Activated CD4-positive, alpha-beta T cell treated with anti-CD3 and anti-CD28 coated beads for 1 hour (primary cell): Measurements from ENCODE around the gene PDK2.
"Not testable (repeated sequence)": the region's sequence is repeated elsewhere in the genome, so short reads cannot be mapped to it uniquely, and the experiment has no call there.

Experiments
- DNase-seq: peaks from one replicate; pipeline ENCODE4 v3.0.0-alpha.2; 2020

Gene PDK2

DNA sequence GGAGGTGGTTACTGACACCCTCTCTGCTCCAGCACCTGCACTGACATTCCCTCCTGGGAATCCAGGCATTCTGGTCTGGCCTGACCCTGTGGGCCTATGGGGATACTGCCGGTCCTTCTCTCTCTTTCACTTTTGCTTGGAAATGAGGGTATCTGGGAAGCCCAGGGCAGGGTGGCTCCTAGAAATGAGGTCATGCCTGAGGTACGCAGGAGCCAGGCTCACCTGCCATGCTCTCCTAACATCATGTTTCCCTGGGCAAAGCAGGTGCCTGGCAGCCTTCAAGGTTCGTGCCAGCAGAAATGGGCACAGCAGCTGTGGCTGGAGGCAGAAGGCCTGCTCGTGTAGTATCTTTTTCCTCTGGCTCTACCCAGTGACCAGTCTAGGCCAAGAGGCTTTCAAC, 35.9 kb upstream of the PDK2 start:
- DNase-seq, result no peak

DNA sequence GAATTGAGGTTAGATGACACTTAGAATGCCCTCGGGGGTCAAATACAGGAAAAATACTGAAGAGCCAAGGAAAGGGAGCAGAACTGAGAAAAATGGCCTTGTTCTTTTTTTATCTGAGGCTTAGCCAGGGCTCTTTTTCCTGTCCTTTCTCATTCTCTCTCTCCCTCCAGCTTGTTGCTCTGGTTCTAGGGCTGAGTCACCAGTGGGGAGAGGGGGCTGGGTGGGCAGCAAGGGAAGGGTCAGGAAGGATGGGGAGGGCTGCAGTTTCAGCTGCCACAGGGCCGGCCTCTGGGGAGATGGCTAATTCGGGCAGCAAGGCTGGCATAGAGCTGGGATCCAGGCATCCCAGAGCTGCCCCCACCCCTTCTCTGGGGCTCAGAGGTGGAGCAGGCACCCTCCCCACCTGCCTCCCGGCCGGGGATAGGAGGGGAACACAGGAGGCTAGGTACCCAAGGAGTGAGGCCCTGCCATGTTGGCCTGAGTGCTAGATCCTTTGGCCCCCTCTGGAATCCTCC, 35.3 kb upstream of the PDK2 start:
- DNase-seq, result no peak

DNA sequence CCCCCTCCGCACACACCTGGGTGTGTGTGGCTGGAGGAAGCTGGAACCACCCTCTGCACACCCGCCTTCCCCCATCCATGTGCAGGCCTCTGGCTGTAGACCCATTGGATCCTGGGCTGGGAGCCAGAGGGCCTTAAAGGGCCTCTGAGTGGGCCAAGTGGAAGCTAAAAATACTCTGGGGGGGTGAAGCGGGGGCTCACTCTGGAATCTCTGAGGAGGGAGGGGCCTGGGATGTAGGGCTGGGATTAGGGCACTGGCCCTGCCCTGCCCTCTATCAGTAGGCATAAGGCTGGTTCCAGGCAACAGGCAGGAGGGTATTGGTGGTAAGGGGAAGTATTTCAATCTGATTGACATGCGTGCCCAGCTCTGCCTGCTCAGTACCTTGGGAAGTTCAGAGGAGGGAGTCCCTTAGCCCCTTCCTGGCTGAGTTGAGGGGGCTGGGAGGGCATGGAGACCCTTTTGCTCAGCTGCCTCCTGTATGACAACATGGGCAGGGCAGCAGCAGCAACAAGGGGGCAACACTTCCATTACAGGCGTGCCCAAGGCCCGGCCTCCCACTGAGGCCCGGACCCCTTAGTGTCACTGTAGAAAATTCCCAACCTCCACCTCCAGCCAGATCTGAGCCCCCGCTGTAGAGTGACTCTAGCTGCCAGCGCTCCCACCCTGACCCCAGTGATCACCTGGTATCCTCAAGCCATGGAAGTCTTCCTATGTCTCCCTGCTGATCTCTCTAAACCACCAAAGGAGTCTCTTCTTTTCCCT, 34.0 kb upstream of the PDK2 start:
- DNase-seq, result no peak

DNA sequence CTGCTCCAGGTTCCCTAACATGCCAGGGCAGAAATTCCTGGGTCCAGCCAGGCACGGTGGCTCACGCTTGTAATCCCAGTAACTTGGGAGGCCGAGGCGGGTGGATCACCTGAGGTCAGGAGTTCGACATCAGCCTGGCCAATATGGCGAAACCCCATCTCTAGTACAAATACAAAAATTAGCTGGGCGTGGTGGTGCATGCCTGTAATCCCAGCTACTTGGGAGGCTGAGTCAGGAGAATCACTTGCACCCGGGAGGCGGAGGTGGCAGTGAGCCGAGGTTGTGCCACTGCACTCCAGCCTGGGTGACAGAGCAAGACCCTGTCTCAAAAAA, 33.5 kb upstream of the PDK2 start:
- DNase-seq, result not testable (repeated sequence)

DNA sequence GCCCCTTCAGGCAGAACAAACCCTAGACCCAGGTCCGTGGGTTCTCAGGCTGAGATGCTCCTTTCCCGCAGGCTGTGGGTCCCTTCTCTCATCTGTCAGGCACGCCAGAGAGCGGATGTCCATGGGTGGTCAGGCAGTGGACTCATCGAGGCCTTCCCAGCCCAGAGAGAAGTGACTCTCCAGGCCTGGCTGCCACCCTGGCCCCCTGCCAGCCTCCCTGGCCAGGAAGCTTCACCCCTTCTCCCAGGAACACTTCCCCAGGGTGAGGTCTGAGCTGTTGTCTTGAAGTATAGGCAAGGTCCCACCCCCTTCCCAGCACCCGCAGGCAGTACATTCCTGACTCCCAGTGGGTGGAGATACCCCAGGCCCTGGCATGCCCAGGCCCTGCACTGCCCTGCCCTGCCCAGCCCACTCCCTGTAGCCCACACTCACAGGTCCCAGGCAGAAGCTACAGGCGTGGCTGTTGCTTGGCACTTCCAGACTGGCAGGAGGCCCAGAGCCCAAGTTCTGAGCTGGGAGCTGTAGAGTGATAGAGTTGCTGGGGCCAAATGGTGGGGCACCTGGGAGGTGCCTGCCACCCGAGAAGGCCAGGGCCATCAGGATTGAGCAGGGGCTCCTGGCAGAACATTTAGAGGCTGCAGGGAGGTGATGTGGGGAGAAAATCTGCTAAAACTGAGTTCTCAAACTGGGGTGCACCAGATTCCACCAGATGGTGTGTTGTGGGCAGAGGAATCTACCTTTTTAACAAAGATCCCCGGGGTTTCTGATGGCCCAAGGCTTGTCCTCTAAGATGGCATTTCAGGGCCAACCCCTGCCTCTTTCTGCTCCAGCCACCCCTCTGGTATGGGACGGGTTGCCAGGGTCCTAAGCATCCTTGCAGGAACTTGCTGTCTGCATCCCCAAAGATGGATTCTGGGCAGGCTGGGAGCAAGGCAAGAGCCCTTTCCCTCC, 32.6 kb upstream of the PDK2 start:
- DNase-seq, result no peak

DNA sequence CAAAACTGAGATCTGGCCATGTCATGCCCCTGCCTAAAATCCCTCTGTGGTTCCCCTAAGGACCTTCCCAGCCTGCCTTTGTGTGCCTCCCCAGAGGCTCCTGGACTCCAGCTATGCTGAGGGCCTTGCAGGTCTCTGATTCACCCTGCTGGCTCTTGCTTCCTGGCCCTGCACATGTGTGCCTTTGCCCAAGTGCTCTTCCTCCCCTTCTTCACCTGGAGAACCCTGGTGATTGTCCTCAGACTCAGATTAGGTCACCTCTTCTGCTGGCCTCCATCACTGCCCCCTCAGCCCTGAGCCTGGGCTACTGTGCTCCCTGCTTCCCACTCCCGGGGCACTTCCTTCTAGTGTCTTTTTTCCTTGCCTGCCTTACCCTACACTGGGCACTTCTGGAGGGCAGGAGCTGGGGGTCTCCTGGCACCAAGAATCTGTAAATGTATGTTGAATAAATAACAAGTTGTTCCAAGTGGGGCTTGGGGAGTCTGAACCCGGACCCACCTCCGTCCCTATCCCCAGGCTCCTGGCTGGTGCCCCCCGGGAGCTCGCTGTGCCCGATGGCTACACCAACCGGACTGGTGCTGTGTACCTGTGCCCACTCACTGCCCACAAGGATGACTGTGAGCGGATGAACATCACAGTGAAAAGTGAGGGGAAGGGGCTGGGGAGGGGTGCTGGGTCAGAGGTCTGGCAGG, 31.4 kb upstream of the PDK2 start:
- DNase-seq, result no peak

DNA sequence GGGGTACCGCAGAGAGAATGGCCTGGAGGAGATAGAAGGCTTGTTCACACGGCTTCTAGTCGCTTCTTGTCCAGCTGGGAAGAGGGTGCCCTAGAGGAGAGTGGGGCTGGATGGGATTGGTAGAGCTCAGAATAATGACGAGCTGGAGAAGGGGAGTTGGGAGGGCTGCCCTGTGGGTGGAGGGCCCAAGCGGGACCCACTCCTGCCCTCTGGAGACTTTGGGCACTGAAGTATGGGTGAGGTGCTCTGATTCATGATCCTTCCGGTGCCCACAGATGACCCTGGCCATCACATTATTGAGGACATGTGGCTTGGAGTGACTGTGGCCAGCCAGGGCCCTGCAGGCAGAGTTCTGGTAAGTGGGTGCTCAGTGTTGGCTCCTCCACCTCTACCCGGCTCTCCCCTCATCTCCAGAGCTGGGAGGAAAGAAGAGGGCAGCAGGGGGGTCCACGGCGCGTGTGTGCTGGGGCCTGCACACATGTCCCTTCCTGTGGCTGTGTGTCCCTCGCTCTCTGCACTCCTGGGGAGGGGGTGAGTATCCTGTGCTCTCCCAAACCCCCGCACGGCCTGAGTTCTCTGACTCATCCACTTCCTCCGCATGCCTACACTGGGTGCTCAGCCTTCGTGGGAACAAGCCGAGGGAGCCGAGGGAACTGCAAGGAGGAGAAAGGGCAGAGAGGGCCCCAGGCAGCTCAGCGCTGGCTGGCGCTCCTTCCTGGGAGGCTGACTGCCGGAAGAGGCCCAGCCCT, 30.7 kb upstream of the PDK2 start:
- no peak for DNase-seq

DNA sequence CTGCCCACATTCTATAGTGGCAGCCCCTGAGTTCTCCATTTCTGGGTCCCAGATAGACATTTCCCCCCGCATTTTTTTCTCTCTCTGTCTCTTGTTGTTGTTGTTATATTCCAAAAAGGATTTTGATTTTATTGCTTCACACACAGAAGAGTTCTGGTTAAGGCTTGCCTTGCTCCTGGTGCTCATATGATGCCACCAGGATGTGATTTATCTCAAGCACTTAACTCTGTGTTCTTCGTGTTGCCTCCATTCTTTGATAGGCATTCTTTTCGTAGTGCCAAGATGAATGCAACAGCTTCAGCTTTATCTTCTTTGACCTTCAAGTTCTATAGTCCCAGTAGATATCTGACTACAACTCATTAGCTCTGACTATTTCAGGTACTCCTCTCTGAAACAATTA, 30.1 kb upstream of the PDK2 start:
- DNase-seq, result no peak

DNA sequence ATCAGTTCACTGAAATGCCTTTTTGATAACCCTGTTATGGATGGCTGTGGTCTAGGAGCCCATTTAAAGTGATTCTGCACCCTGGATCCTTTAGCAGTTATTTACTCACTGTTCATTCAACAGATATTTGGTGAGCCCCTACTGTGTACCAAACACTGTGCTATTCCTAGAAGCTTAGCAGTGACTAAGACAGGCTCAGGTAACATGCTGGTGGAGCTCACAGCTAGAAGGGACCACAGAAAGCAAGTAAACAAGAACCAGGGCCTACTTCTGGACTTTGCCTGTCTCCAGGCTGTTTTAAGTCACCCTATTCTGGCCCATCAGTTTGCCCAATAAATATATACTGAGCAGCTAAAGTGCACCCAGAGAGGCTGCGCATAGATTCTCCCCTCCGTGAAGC, 28.2 kb upstream of the PDK2 start:
- no peak for DNase-seq

DNA sequence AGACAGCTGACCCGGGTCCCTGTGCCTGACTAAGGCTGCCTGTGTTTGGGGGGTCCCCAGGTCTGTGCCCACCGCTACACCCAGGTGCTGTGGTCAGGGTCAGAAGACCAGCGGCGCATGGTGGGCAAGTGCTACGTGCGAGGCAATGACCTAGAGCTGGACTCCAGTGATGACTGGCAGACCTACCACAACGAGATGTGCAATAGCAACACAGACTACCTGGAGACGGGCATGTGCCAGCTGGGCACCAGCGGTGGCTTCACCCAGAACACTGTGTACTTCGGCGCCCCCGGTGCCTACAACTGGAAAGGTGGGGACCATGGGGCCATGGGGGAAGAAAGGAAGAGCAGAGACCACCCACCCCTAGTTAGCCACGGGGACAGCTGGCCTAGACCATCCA, 27.2 kb upstream of the PDK2 start:
- no peak for DNase-seq

DNA sequence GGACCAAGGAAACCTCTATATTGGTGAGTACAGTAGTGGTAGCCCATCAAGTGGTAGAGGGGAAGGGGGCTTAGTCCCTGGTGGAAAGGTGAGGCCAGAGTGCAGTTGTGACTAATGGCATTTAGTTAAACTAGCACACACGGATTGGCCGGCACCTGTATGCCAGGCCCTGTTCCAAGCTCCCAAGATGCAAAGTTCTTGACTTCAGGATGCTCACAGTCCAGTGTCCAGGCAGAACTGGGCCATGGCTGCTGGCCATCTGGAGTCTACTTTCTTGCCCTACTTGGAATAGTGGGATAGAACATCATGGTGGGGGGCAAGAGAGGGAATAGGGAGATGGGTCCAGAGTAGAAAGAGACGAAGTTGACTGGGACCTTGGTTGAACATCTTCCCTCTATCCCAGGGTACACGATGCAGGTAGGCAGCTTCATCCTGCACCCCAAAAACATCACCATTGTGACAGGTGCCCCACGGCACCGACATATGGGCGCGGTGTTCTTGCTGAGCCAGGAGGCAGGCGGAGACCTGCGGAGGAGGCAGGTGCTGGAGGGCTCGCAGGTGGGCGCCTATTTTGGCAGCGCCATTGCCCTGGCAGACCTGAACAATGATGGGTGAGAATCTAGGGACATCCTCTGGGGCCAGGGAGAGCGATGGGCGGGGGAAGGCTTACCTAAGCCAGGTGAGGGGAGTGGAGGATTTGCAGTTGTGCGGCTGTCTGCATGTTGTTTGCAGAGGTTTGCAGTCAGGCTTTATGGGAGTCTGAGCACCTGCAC, 24.1 kb upstream of the PDK2 start:
- no peak for DNase-seq

DNA sequence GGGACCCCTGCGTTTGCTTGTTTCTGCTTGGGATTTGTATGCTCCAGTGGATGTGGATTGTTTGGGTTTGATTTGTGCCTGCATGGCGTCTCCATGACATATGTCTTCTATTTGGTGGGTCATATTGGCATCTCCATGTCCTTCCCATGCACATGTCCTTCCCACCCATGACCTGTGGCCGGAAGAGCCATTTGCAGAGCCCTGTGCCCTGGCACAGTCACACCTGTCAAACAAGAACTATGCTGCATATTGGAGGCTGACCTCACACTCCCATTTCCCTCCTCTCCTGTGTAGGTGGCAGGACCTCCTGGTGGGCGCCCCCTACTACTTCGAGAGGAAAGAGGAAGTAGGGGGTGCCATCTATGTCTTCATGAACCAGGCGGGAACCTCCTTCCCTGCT, 23.5 kb upstream of the PDK2 start:
- DNase-seq, result no peak

DNA sequence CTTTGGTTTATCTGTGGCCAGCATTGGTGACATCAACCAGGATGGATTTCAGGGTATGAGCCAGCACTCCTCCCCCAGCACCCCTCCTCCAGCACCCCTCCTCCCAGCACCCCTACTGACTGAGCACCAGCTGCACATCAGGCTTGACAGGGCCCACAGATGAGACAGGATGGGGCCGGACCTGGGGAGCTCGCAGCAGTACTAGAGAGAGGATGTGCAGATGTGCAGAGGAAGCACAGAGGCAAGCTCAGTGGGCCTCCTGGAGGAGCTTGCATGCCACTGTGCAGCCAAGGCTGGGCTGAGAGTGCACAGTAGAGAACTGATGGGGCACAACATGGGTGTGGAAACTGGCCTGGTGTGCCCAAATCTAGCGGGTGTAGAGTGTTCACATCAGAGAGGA, 23.0 kb upstream of the PDK2 start:
- DNase-seq, result no peak

DNA sequence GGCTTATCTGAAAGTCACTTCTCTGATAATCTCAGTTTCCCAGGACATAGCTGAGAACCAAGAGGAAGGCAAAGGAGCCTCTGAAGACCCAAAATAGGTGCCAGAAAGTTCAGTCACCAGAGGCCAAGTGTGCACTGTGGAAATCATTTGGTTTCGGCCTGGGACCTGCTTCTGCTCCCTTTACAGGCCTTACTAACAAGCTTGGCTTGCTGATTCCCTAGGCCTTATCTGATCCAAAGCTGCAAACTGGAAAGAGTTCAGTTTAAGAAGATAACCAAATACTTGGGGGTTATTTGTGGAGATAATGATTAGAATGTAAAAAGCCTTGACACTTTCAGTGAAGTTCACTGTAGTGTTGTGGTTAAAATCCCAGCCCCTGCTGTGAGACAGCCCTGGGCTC, 22.2 kb upstream of the PDK2 start:
- no peak for DNase-seq

DNA sequence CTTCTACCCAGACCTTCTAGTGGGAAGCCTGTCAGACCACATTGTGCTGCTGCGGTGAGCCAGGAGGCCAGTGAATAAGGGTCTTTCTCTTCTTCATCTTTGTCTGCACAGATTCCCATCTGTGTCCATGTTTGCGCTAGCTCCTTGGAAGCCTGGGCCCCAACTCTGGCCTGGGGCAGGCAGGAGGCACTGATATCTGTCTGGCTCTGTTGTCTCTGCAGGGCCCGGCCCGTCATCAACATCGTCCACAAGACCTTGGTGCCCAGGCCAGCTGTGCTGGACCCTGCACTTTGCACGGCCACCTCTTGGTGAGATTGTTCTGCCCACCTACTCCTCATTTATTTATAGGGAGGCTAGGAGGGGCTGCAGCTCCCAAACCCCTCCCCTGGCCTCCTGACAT, 20.9 kb upstream of the PDK2 start:
- no peak for DNase-seq

DNA sequence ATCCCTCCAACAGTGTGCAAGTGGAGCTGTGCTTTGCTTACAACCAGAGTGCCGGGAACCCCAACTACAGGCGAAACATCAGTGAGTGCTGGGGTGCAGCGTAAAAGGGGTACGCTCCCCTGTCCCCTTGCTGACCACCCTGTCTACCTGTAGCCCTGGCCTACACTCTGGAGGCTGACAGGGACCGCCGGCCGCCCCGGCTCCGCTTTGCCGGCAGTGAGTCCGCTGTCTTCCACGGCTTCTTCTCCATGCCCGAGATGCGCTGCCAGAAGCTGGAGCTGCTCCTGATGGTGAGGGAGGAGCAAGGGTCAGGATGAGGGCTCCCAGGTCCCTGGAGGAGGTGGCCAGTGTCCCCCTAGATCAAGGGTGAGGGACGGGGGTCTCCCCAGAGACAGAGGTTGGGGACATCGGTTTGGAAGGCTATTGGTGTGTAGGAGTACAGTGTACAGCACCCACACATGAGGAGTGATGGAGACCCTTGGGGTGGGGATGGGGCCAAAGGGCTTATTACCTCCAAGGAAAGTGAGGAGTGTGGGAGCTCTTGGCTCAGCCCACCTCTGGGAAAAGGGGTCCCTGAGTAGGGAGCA, 19.6 kb upstream of the PDK2 start:
- DNase-seq, result no peak

DNA sequence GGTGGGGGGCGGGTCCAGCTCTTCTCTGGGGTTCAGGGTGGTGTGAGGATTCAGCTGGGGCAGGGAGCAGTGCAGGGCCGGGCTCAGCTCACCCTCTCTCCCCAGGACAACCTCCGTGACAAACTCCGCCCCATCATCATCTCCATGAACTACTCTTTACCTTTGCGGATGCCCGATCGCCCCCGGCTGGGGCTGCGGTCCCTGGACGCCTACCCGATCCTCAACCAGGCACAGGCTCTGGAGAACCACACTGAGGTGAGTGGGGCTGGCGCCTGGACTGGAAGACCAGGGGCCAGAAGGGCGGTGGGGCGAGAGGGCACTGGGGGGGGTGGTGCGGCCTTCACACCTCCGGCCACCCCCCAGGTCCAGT, 18.9 kb upstream of the PDK2 start:
- no peak for DNase-seq

DNA sequence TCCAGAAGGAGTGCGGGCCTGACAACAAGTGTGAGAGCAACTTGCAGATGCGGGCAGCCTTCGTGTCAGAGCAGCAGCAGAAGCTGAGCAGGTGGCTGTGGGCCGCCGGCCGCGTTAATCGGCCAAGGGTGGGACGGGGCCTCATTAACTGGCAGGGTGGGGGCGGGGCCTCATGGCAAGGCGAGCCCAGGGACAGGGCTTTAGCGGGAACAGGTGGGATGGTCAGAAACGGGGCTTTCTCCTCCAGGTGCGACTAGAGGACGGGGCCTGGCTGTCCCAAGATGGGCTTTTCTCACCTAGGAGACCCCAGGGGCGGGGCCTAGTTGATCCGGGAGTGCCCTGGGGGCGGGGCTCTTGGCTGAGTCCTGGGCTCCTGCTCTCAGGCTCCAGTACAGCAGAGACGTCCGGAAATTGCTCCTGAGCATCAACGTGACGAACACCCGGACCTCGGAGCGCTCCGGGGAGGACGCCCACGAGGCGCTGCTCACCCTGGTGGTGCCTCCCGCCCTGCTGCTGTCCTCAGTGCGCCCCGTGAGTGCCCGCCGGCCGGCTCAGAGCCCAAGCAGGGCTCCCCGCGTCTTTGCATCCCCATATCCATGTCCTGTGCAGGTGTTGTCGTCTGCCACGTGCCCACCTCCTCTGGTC, 18.4 kb upstream of the PDK2 start:
- DNase-seq, result no peak

DNA sequence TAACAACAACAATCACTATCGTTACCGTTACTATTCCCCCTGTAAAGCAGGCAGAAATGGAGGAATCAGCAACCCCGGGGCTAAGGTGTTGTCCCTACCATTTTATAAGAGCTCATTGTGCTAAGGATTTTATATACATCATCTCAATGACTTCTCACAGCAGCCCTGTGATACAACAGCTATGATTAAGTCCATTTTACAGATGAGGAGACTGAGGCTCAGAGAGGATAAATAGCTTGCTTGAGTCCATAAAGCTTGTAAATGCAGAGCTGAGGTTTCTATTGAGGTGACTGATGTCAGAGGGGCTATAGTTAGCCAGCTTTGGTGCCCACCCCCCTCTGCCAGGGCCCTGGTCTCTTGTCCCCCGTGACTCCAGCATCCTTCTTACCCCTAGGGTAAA, 16.7 kb upstream of the PDK2 start:
- DNase-seq, result no peak

DNA sequence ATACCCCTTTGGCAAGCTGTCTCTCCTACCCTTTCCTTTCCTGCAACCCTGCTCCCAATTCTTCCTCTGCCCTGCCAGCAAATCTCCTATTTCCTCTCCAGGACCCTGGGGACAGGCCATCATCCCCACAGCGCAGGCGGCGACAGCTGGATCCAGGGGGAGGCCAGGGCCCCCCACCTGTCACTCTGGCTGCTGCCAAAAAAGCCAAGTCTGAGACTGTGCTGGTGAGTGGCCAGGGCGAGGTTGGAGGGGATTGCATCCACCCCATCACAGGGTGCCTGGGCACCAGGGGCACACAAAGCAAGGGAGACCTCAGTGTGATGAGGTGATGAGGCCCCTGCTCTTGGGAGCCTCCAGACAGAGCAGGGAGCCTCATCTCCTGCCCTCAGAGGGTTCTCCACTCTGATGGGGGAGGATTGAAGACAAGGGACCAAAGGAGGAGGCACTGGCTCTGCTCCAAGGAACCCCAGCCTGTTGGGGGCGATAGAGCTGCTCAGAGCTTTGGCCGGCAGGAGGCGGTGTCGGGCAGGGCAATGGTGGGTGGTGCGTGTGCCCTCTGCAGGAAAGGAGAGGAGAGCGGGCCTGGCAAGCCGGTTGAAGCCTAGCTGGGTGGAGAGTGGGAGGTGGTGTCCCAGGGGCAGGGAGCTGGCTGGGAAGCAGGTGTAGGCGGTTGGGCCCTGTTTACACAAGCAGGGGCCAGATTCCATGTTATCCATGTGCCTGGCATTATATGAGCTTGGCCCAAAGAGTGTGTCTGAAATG, 15.6 kb upstream of the PDK2 start:
- no peak for DNase-seq
